ENCODE results near the gene SH3RF3.

Gene SH3RF3

GRCh38 chr2:109232909-109233308 is 103.9 kb downstream of the SH3RF3 start:
- H3K36me3 ChIP-seq (replicated peaks in 1 of 2; ENCODE audit: control insufficient read depth in 2 of 2, insufficient read depth in 2 of 2, low read length in 2 of 2): no peaks in the 10 kb centered on the region
- no peak overlapping the region for H3K14ac ChIP-seq (ENCODE audit: low read length)
- no peak overlapping the region for H2AFZ ChIP-seq (ENCODE audit: low read length)
- no peak overlapping the region for H3K4ac ChIP-seq (ENCODE audit: low read length)
- H3K27me3 ChIP-seq (ENCODE audit: control insufficient read depth in 3 of 3, insufficient read depth in 3 of 3, low read depth in 1 of 3, low read length in 3 of 3): no peaks in the 10 kb centered on the region
- no peak overlapping the region for H3K4me3 ChIP-seq (ENCODE audit: low read length in 2 of 2)
- no peaks in the 10 kb centered on the region for H3K9me3 ChIP-seq (replicated peaks in 1 of 2; ENCODE audit: control insufficient read depth in 2 of 2, insufficient read depth in 1 of 2, low read depth in 1 of 2, low read length in 2 of 2)
- H3K23ac ChIP-seq (ENCODE audit: low read depth, low read length, poor library complexity): no peak overlapping the region
- H4K8ac ChIP-seq (ENCODE audit: low read depth, low read length): no peak overlapping the region
- H3K18ac ChIP-seq (ENCODE audit: low read length): no peak overlapping the region
- no peak overlapping the region for H3K27ac ChIP-seq (replicated peaks; ENCODE audit: low read length)
- no peak overlapping the region for H2BK5ac ChIP-seq (ENCODE audit: low read length)
- H3K4me2 ChIP-seq (ENCODE audit: insufficient read depth, low read length, poor library complexity, severe bottlenecking): no peak overlapping the region
- peak overlapping the region; percentile 49 for H4K91ac ChIP-seq (ENCODE audit: low read depth, low read length, poor library complexity)
- H3K79me1 ChIP-seq (ENCODE audit: low read depth, low read length): no peaks in the 10 kb centered on the region
- no peak overlapping the region for H2BK15ac ChIP-seq (ENCODE audit: low read length)
- no peak overlapping the region for H2AK5ac ChIP-seq (ENCODE audit: low read depth, low read length)
- no peak overlapping the region for H2BK12ac ChIP-seq (ENCODE audit: low read length)
- no CpG with 5 or more reads among the region's 4 CpGs for WGBS, 2 donors (ENCODE audit: extremely low coverage in 2 of 2, insufficient read length in 2 of 2, insufficient replicate concordance in 1 of 2)
- H3K4me1 ChIP-seq (ENCODE audit: control insufficient read depth in 2 of 2, insufficient read depth in 1 of 2, low read depth in 1 of 2, low read length in 2 of 2): no peaks in the 10 kb centered on the region
- H2BK120ac ChIP-seq (ENCODE audit: low read depth, low read length): no peak overlapping the region
- no peak for DNase-seq (ENCODE audit: low spot score)
- H3K9ac ChIP-seq (ENCODE audit: low read depth, low read length, poor library complexity): peak overlapping the region; percentile 13

GRCh38 chr2:109233643-109234042 is 104.6 kb downstream of the SH3RF3 start:
- H3K4me3 ChIP-seq (ENCODE audit: low read length in 2 of 2): no peak overlapping the region
- no peak overlapping the region for H2BK5ac ChIP-seq (ENCODE audit: low read length)
- no peaks in the 10 kb centered on the region for H3K36me3 ChIP-seq (replicated peaks in 1 of 2; ENCODE audit: control insufficient read depth in 2 of 2, insufficient read depth in 2 of 2, low read length in 2 of 2)
- no peak overlapping the region for H3K14ac ChIP-seq (ENCODE audit: low read length)
- H3K9ac ChIP-seq (ENCODE audit: low read depth, low read length, poor library complexity): no peak overlapping the region
- H3K4me2 ChIP-seq (ENCODE audit: insufficient read depth, low read length, poor library complexity, severe bottlenecking): no peak overlapping the region
- WGBS, 2 donors (ENCODE audit: extremely low coverage in 2 of 2, insufficient read length in 2 of 2, insufficient replicate concordance in 1 of 2): no CpG with 5 or more reads among the region's 4 CpGs
- no peak overlapping the region for H2AFZ ChIP-seq (ENCODE audit: low read length)
- H3K4me1 ChIP-seq (ENCODE audit: control insufficient read depth in 2 of 2, insufficient read depth in 1 of 2, low read depth in 1 of 2, low read length in 2 of 2): no peaks in the 10 kb centered on the region
- no peak overlapping the region for H3K23ac ChIP-seq (ENCODE audit: low read depth, low read length, poor library complexity)
- no peak overlapping the region for H3K4ac ChIP-seq (ENCODE audit: low read length)
- H4K8ac ChIP-seq (ENCODE audit: low read depth, low read length): no peak overlapping the region
- no peak overlapping the region for H3K18ac ChIP-seq (ENCODE audit: low read length)
- no peak overlapping the region for H2BK120ac ChIP-seq (ENCODE audit: low read depth, low read length)
- H3K79me1 ChIP-seq (ENCODE audit: low read depth, low read length): no peaks in the 10 kb centered on the region
- no peak overlapping the region for H3K27ac ChIP-seq (replicated peaks; ENCODE audit: low read length)
- H2BK15ac ChIP-seq (ENCODE audit: low read length): no peak overlapping the region
- no peak overlapping the region for H2AK5ac ChIP-seq (ENCODE audit: low read depth, low read length)
- H3K9me3 ChIP-seq (replicated peaks in 1 of 2; ENCODE audit: control insufficient read depth in 2 of 2, insufficient read depth in 1 of 2, low read depth in 1 of 2, low read length in 2 of 2): no peaks in the 10 kb centered on the region
- no peak overlapping the region for H2BK12ac ChIP-seq (ENCODE audit: low read length)
- H3K27me3 ChIP-seq (ENCODE audit: control insufficient read depth in 3 of 3, insufficient read depth in 3 of 3, low read depth in 1 of 3, low read length in 3 of 3): no peaks in the 10 kb centered on the region
- H4K91ac ChIP-seq (ENCODE audit: low read depth, low read length, poor library complexity): no peak overlapping the region
- DNase-seq (ENCODE audit: low spot score): no peak

GRCh38 chr2:109234355-109234754 is 105.3 kb downstream of the SH3RF3 start:
- Histone ChIP-seq H3K9me3 (replicated peaks in 1 of 2; ENCODE audit: control insufficient read depth in 2 of 2, insufficient read depth in 1 of 2, low read depth in 1 of 2, low read length in 2 of 2) (no peaks in the 10 kb centered on the region), H2BK5ac (ENCODE audit: low read length) (no peak overlapping the region), H2AFZ (ENCODE audit: low read length) (no peak overlapping the region), H4K91ac (ENCODE audit: low read depth, low read length, poor library complexity) (no peak overlapping the region), H3K4ac (ENCODE audit: low read length) (no peak overlapping the region), H2BK120ac (ENCODE audit: low read depth, low read length) (no peak overlapping the region), H4K8ac (ENCODE audit: low read depth, low read length) (no peak overlapping the region), H2BK12ac (ENCODE audit: low read length) (no peak overlapping the region), H3K27ac (replicated peaks; ENCODE audit: low read length) (no peak overlapping the region), H3K4me3 (ENCODE audit: low read length in 2 of 2) (no peak overlapping the region), H2AK5ac (ENCODE audit: low read depth, low read length) (no peak overlapping the region), H2BK15ac (ENCODE audit: low read length) (no peak overlapping the region), H3K27me3 (ENCODE audit: control insufficient read depth in 3 of 3, insufficient read depth in 3 of 3, low read depth in 1 of 3, low read length in 3 of 3) (no peaks in the 10 kb centered on the region), H3K79me1 (ENCODE audit: low read depth, low read length) (no peaks in the 10 kb centered on the region), H3K14ac (ENCODE audit: low read length) (no peak overlapping the region), H3K9ac (ENCODE audit: low read depth, low read length, poor library complexity) (no peak overlapping the region), H3K36me3 (replicated peaks in 1 of 2; ENCODE audit: control insufficient read depth in 2 of 2, insufficient read depth in 2 of 2, low read length in 2 of 2) (no peaks in the 10 kb centered on the region), H3K4me2 (ENCODE audit: insufficient read depth, low read length, poor library complexity, severe bottlenecking) (no peak overlapping the region), H3K4me1 (ENCODE audit: control insufficient read depth in 2 of 2, insufficient read depth in 1 of 2, low read depth in 1 of 2, low read length in 2 of 2) (peaks cover 0 to 1% of the 10 kb centered on the region in 2 donors), H3K23ac (ENCODE audit: low read depth, low read length, poor library complexity) (no peak overlapping the region), H3K18ac (ENCODE audit: low read length) (no peak overlapping the region)
- WGBS, 2 donors (ENCODE audit: extremely low coverage in 2 of 2, insufficient read length in 2 of 2, insufficient replicate concordance in 1 of 2): no CpG with 5 or more reads among the region's 4 CpGs
- no peak for DNase-seq (ENCODE audit: low spot score)

GRCh38 chr2:109236147-109236546 is 107.1 kb downstream of the SH3RF3 start:
- H3K27ac ChIP-seq (replicated peaks; ENCODE audit: low read length): no peak overlapping the region
- H3K79me1 ChIP-seq (ENCODE audit: low read depth, low read length): no peaks in the 10 kb centered on the region
- H3K36me3 ChIP-seq (replicated peaks in 1 of 2; ENCODE audit: control insufficient read depth in 2 of 2, insufficient read depth in 2 of 2, low read length in 2 of 2): no peaks in the 10 kb centered on the region
- no peaks in the 10 kb centered on the region for H3K27me3 ChIP-seq (ENCODE audit: control insufficient read depth in 3 of 3, insufficient read depth in 3 of 3, low read depth in 1 of 3, low read length in 3 of 3)
- H3K4ac ChIP-seq (ENCODE audit: low read length): no peak overlapping the region
- H2AK5ac ChIP-seq (ENCODE audit: low read depth, low read length): no peak overlapping the region
- no peak overlapping the region for H4K8ac ChIP-seq (ENCODE audit: low read depth, low read length)
- H2BK15ac ChIP-seq (ENCODE audit: low read length): no peak overlapping the region
- DNase-seq (ENCODE audit: low spot score): no peak
- no peak overlapping the region for H4K91ac ChIP-seq (ENCODE audit: low read depth, low read length, poor library complexity)
- H3K9ac ChIP-seq (ENCODE audit: low read depth, low read length, poor library complexity): no peak overlapping the region
- no CpG with 5 or more reads among the region's 4 CpGs for WGBS, 2 donors (ENCODE audit: extremely low coverage in 2 of 2, insufficient read length in 2 of 2, insufficient replicate concordance in 1 of 2)
- H3K18ac ChIP-seq (ENCODE audit: low read length): no peak overlapping the region
- no peak overlapping the region for H3K4me3 ChIP-seq (ENCODE audit: low read length in 2 of 2)
- H2BK5ac ChIP-seq (ENCODE audit: low read length): no peak overlapping the region
- H2BK120ac ChIP-seq (ENCODE audit: low read depth, low read length): no peak overlapping the region
- peaks cover 0 to 3% of the 10 kb centered on the region in 2 donors for H3K4me1 ChIP-seq (ENCODE audit: control insufficient read depth in 2 of 2, insufficient read depth in 1 of 2, low read depth in 1 of 2, low read length in 2 of 2)
- no peaks in the 10 kb centered on the region for H3K9me3 ChIP-seq (replicated peaks in 1 of 2; ENCODE audit: control insufficient read depth in 2 of 2, insufficient read depth in 1 of 2, low read depth in 1 of 2, low read length in 2 of 2)
- H2BK12ac ChIP-seq (ENCODE audit: low read length): no peak overlapping the region
- H3K14ac ChIP-seq (ENCODE audit: low read length): no peak overlapping the region
- no peak overlapping the region for H2AFZ ChIP-seq (ENCODE audit: low read length)
- no peak overlapping the region for H3K4me2 ChIP-seq (ENCODE audit: insufficient read depth, low read length, poor library complexity, severe bottlenecking)
- H3K23ac ChIP-seq (ENCODE audit: low read depth, low read length, poor library complexity): no peak overlapping the region
